Superior temporal gyrus (tissue), 1 donor: Measurements from ENCODE around the gene EDA2R.

Experiments used
- DNase-seq: peaks from one replicate; pipeline ENCODE4 v3.0.0-alpha.2; 2016; ENCODE audit errors: extremely low spot score

The EDA2R gene

DNA sequence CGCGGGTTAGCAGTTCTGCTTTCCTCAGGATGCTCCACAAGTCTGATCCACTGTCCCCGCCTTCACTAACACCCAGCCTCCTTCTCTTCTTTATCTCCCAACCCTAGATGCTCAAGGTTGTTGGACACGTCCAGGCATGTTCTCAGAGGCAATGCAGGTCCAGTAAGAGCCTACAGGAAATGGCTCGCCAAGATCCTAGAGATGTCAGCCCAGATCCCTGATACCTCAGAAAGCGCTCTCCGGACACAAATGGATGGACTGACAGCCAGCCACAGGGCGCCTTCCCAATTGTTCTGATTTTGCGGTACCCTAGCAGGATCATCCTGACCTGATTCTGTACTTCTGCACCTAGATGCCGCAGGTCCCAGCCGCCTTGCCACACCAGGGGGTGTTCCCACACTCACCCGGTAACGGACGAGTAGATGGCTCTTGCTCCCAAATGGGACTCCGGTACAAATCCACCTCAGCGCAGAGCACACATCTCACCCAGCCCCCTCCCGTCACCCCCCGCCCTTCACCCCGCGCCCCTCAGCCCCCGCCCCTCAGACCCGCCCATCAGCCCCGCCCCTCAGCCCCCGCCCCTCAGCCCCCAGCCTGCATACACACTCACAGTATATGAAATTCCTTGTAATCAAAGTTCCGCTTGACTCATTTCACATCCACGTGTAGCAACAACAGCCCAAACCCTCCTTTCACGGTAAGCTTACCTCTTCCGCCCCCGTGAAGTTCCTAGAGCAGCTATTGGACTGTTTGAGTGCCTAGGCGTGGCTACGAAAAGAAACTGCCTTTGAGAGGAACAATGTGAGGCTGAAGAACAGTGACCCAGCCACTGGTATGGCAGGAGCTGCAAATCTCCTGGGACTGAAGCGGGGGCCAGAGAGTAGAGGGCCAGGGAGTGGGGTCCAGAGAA is at the start of gene EDA2R:
EDA2R (minus strand) TSS at position 488 of the 910 bp plus-strand sequence. CDS start 23,058 bp downstream, outside the sequence.
- peak; percentile 33 for DNase-seq

DNA sequence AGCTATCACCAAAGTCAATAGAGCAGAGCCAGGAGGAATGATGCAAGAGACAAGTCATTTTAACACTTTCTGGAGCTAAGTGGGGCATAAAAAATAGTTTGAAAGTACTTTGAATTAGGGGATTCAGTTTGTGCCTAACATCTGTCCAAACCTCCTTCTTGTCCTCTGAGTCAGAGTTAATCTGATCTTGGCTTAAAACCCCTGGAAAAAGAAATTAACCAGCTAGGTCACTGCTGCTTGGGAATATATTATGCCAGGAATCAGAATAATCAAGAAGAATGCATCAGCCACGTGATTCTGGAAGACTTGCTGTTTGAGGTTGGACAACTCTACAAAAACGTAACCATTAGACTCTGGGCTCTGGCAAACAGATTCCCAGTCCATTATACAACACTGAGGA is 45.3 kb upstream of the EDA2R start:
- no peak for DNase-seq

GRCh38 chrX:66680451-66680850 is 41.6 kb upstream of the EDA2R start:
- DNase-seq, result no peak

GRCh38 chrX:66677430-66677829 is 38.6 kb upstream of the EDA2R start:
- DNase-seq, result no peak

GRCh38 chrX:66676990-66677389 is 38.1 kb upstream of the EDA2R start:
- no peak for DNase-seq

DNA sequence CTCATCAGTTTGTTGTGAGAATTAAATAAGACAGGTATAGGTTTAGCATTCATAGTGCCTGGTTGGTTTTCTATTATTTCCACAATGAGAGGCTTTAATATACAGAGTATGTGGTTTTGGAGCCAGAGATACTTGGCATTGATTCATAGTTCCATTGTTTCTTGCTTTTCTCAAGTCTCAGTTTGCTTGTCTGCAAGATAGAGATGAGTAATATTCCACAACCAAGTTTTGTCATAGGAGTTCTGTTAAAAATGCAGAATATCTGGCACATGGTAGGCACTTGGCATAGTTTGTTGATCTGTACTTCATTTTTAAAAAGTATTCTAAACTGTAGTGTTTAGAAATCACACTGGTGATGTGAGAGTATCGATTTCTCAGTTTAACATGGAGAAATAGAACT is 37.5 kb upstream of the EDA2R start:
- DNase-seq, result no peak

GRCh38 chrX:66675541-66675940 is 36.7 kb upstream of the EDA2R start:
- no peak for DNase-seq

GRCh38 chrX:66674506-66674905 is 35.6 kb upstream of the EDA2R start:
- no peak for DNase-seq

DNA sequence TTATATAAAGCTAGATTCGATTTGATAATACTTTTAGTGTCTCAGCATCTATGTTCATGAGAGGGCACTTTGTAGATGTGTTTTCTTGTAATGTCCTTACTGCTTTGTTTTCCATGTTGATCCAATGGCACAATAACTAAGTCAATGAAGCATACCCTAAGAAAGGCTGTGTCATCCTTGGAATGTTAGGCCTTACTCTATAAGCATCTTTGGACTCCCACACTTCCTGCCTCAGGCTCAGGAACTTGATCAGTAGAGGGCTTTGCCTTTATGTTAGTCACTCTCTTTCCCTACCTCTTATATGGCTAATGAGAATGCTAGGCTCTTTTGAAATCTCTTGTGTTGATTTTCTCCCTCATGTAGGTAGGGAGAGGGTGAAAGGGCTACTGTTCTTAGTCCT is 33.2 kb upstream of the EDA2R start:
- DNase-seq, result no peak

GRCh38 chrX:66654411-66654810 is 15.5 kb upstream of the EDA2R start:
- DNase-seq, result no peak

DNA sequence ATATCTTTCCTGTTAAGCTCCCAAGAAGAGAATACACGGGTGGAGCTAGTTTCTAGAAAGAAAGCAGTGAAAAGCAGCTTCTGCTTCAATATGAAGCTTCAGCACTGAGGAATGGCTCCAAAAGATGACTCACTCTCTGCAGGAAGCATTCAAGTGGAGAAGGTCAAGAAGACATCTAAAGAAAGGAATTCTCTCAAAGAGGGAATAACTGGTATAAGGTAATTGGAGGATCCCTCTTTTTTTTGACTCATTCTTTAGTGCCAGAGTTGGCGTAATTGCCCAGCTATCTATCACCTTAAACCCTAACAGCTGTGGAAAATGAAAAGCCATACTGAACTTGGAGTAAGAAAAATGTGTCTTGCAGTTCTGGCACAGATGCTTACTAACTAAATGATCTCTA is 3.5 kb downstream of the EDA2R start:
- no peak for DNase-seq

- no peak for DNase-seq
Observed at GRCh38 chrX:66634272-66634671, 4.6 kb downstream of the EDA2R start.

GRCh38 chrX:66633541-66633940 is 5.3 kb downstream of the EDA2R start:
- no peak for DNase-seq

- no peak for DNase-seq
Observed at GRCh38 chrX:66632981-66633380, 5.9 kb downstream of the EDA2R start.

GRCh38 chrX:66632473-66632872 is 6.4 kb downstream of the EDA2R start:
- no peak for DNase-seq

DNA sequence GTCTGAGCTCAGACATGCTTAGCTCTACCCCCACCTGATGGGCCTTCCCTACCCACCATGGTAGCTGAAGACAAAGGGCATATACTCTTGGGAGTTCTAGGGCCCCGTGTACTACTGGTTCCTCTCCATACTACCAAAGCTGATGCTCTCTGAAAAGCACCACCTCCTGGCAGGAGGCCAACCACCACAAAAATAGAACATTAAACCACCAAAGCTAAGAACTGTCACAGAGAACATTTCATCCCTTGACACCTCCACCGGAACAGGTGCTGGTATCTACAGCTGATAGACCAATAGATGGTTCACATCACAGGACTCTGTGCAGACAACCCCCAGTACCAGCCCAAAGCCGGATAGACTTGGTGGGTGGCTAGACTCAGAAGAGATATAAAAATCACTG is 13.4 kb downstream of the EDA2R start:
- no peak for DNase-seq

- no peak for DNase-seq
Observed at GRCh38 chrX:66622209-66622608, 16.7 kb downstream of the EDA2R start.

GRCh38 chrX:66616944-66617343 is 21.9 kb downstream of the EDA2R start:
- no peak for DNase-seq

GRCh38 chrX:66602381-66602938 is 36.4 kb downstream of the EDA2R start:
- DNase-seq, result peak; percentile 74

DNA sequence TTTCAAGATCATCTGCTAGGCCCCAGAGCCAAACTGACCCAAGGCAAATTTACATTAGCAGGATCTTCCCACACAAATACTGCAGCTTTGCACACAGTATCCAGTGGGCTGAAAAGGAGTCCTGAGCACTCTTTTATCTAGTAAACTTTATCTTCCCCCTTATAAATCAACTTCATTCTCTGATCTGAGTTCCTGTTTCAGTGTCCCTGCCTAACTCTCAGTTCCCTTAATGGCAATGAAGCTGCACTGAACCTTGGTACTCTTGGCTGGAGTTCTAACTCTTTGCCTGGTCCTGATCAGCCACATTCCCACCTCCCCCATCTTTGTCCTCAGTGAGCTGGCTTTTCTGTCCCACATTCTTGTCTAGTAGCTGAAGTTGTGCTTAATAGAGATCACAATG is 37.4 kb downstream of the EDA2R start:
- no peak for DNase-seq

GRCh38 chrX:66579219-66579618 is 59.7 kb downstream of the EDA2R start:
- DNase-seq, result no peak

DNA sequence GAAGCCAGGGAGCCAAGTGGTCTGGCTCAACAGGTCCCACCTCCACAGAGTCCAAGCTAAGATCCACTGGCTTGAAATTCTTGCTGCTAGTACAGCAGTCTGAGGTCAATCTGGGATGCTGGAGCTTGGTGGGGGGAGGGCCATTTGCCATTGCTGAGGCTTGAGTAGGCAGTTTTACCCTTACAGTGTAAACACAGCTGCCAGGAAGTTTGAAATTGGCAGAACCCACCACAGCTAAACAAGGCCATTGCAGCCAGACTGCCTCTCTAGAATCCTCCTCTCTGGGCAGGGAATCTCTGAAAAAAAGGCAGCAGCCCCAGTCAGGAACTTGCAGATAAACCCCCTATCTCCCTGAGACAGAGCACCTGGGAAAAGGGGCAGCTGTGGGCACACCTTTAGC is 84.9 kb downstream of the EDA2R start:
- no peak for DNase-seq

DNA sequence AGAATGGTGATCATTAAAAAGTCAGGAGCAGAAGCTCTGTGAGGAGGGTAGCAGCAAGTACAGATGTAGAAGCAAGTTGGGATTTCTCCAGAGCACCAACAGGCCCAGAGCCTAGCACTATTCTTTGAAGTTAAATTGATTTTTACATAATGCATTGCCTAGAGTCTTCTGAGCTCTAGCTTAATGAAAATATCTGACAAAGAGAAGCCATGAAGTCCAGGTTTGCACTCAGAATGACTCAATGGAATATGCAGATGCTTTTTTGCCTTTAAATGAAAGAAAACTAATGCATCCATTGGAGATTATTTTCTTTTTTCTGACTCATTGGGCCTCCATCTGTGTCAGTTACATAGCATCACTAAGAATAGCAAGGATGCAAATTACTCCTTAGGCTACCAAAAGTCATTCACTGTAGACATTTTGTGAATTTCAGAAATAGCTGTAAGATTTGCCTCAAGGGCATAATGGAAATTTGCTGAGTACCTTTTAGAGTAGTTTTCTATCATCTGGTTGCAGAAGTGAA is 91.0 kb downstream of the EDA2R start:
- no peak for DNase-seq
